Tibial nerve (tissue), 4 donors: ENCODE measurements around the gene ZNF662.

Experiments used
- CTCF ChIP-seq, 5 experiments: fragments of 200-600 bp in 3 of 5; fragments of 450-650 bp in 2 of 5; sonication (generic) in 3 of 5; IDR thresholded peaks; one replicate each; pipeline ENCODE4 v1.5.1; 2016 to 2019; ENCODE audit warnings: antibody characterized with exemption in 5 of 5, mild to moderate bottlenecking in 3 of 5, moderate library complexity in 2 of 5
- EP300 ChIP-seq, 2 donors: sonication (generic); formaldehyde crosslinking; IDR thresholded peaks; one replicate each; pipeline ENCODE4 v1.6.1; 2017; ENCODE audit warnings: antibody characterized with exemption in 2 of 2, mild to moderate bottlenecking in 1 of 2

GRCh38 chr3:42908675-42909074 is 2.7 kb downstream of the ZNF662 start:
- TF ChIP-seq CTCF (IDR thresholded peaks at IDR 0.05) = no peak
- TF ChIP-seq EP300 (IDR thresholded peaks at IDR 0.05) = no peak
